PC-3 (cell line): ENCODE results near the gene ZMIZ1.

Source experiments
- CTCF ChIP-seq: fragments of 300-600 bp; sonication (generic); conservative IDR thresholded peaks from 2 replicates; pipeline ENCODE4 v1.5.1; 2017; ENCODE audit warnings: antibody characterized with exemption, low read depth, mild to moderate bottlenecking, low read length
- EZH2 ChIP-seq: fragments of 300-600 bp; sonication (generic); IDR thresholded peaks from one replicate; pipeline ENCODE4 v1.6.1; 2017; ENCODE audit warnings: antibody characterized with exemption, mild to moderate bottlenecking, low read length; ENCODE audit not compliant: unreplicated experiment

GRCh38 chr10:79284158-79284871, 215.5 kb downstream of the ZMIZ1 start:
- TF ChIP-seq CTCF (no peak), EZH2 (no peak)
